ENCODE data around the gene DOK4.
A peak's percentile ranks its signal among the peaks of the same experiment; 100 is the strongest.

Gene DOK4

DNA sequence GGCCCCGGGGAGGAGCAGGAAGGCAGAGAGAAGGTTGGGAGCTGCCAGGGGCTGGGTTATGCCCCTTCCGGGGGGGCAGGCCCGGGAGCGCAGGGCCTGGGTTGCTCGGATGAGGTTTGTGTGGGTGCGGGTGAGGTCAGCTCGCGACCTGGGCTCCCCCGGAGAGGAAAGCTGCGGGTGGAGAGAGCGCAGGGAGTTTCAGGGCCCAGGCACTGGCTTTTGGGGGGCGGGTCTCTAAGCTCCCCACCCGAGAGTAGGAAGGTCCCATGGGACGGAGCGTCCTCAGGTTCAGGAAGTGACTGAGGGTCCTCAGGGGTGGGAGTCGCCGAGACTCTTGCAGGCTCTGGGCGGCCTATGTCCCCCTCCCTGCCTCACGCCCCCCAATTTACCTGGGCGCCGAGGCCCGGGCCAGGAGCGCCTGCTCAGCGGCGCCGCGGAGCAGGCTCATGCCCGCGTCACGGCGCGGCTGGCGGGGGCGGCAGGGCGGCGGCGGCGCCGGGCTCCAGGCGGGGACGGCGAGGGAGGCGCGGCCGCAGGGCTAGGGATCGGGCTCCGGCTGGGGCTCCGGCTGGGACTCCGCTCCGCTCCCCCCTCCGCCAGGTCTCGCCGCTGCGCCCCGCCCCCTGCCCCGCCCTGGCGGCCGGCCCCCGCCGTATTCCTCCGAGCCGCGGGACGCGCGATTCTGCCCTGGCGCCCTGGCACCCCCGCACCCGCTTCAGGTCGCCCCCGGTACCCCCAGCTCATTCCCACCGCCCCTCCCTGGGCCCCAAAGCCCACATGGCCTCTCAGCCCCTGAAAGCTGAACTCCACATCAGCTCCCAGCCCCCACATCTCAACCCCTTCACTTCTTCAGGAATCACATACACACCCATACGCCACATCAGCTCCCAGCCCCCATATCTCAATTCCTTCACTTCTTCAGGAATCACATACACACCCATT is at the start of gene DOK4:
Gene DOK4, minus strand, starts transcription at position 578 of the 942 bp plus-strand sequence. CDS start 6,986 bp downstream, outside the sequence.
- DNase-seq: peak; percentile 71

GRCh38 chr16:57535680-57536305 is 49.5 kb upstream of the DOK4 start:
- DNase-seq: peak; percentile 74

DNA sequence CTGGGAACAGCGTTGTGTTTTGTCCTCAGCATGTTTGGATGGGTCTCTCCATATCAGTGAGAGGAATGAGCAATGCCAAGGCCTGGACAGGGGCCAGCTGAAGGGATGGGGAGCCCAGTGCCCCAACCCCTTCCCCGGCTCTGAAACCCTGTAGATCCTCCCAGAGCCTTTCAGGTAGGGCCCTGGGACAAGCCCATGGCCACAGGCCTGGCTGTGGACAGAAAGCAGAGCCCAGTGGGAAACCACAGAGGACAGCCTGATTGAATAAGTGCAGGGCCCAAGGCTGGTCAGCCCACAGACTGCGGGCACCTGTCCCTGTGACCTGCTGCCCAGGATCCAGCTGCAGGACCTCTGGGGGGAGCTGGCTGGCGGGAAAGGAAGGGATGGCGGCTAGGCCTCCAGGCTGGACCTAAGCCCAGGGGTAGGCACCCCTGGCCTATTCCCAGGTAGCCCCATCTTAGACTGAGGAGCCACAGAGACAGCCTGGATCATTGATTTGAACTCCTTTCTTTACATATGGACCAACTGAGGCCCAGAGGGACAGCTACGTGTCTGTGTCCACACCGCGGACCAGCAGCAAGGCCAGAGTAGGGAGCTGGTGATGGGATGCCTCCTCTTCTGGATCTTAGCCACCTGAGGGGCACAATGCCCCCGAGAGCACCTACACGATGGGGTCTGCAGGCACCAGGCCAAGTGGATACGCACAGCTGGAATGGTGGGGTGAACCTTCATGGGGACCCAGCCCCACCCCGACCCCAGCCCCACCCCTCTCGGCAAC is 48.8 kb upstream of the DOK4 start:
- DNase-seq: no peak

- DNase-seq: no peak
Measured at GRCh38 chr16:57534337-57534880, 48.1 kb upstream of the DOK4 start.

GRCh38 chr16:57533431-57534336 is 47.4 kb upstream of the DOK4 start:
- DNase-seq: peak; percentile 33

GRCh38 chr16:57532266-57532625 is 46.0 kb upstream of the DOK4 start:
- DNase-seq: no peak

- no peak for DNase-seq
Measured at GRCh38 chr16:57531635-57532265, 45.5 kb upstream of the DOK4 start.

DNA sequence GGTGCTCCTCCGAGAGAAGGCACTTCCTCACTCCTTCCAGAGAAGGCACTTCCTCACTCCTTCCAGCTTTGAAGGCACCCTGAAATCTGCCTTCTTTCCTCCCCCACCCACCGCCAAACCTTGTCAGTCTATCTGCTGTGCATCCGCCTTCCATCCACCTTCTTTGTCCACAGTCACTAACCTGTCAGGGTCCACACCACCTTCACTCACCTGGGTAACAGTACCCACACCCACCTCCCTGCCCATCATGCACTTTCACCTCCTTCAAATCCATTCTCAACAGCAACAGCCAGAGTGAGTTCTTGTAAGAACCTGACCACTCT is 44.9 kb upstream of the DOK4 start:
- no peak for DNase-seq

GRCh38 chr16:57530522-57531252 is 44.4 kb upstream of the DOK4 start:
- DNase-seq: no peak

DNA sequence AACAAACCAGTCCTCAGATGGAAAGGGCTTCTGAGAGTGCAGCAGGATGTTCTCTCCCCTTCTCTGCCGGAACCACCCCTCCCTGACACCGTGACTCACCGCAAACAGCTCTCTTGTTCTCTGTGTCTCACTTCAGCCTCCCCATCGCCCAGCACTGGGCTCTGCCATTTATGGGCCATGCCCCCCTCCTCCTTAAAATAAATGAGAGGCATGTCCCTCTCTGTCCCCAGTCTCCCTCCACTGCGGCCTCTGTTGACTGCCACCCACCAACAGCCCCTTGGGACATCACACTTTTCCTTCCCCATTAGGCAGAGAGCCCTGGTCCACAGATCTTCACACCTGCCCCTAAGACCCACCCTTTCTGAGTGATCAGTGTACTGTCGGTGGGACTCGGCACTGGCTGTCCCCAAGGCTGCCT is 43.8 kb upstream of the DOK4 start:
- no peak for DNase-seq

DNA sequence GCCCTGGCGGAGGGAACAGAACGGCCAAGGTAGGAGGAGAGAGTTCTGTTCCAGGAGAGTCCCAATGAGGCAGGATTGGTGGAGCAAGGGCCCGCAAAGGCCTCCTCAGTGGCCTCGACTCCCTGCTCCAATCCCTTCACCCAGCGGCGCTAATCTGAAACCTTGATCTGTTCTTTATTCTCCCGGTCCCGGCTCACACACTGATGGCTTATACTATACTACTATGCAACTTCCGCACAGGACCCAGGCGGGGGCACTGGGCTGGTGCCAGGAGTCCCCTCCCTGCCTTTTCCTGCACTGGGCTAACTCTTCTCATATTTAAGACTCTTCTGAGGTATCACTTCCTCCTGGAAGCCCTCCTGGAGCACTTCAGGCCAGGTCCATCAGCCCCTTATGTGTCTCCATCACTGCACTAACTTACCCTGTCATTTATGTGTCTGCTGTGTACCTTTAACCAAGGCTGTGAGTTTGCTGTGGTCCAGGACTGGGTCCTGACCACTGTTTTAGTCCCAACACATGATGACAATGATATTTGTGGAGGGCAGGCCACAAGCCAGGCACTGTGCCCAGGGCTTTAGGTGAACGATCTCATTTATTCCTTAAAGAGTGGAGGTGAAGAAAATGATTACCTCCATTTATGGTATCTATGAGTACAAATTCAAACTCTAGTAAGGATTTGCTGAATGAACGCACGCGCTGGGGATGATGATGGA is 43.3 kb upstream of the DOK4 start:
- DNase-seq: no peak

- DNase-seq: no peak
Measured at GRCh38 chr16:57528499-57529390, 42.5 kb upstream of the DOK4 start.

DNA sequence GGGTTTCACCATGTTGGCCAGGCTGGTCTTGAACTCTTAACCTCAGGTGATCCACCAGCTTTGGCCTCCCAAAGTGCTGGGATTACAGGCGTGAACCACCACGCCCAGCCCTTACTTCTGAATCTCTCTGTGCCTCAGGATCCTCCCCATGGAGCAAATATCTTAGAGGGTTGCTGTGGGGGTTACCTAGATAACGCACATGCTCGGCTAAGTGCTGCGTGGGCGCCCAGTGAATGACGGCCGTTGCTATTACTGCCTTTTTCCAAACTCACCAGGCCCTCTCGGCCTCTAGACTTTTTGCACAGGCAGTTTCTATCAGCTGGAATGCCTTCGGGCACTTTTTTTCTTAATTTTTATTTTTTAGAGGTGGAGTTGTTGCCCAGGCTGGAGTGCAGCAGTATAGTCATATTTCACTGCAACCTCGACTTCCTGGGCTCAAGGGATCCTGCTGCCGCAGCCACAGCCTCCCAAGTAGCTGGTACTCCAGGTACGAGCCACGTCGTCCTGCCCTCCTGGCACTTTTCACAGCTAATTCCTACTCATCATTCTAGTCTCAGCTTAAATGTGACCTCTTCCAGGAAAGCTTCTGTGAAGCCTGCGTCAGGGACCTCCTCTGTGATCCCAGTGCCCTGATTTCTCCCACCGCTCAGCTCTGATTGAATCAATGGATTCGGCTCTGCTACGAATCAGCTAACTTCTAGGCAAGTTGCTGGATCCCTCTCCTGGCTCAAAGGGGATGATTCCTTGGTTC is 41.5 kb upstream of the DOK4 start:
- no peak for DNase-seq

DNA sequence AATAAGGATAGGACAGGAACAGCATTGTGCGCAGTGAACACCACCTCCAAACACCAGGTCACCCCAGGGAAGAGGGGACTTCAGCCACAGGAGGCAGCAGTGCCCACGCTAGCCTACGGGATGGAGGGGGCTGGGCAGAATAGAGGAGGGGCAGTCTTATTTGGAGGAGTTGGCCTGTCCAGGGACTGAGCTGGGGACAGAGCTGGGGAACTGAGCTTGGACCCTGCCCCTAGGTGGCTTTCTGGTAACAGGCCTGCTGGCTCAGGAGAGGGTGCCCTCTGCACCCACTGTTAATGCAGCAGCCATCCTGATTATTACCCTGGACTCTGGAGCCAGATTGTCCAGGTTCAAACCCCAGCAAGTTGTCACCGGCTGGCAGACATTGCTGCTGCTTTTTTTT is 40.7 kb upstream of the DOK4 start:
- DNase-seq: no peak

DNA sequence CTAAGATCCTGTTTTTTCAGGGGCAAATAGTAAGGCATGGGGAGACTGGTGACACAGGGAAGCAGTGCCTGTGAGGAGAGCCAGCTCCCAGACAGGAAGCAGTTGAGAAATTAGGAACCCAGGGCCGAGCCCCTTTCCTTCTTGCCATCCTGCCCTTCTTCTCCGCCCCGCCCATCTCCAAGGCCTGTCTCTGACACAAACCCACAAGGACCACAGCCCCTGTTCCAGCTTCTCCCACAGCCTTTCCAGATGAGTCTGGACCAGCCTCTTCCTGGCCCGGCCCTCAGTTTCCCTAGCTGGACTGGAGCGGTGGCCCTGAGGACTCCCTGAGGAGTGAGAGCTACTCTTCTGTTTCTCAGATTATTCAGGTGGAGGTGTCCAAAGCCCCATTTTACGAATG is 40.2 kb upstream of the DOK4 start:
- DNase-seq: no peak

DNA sequence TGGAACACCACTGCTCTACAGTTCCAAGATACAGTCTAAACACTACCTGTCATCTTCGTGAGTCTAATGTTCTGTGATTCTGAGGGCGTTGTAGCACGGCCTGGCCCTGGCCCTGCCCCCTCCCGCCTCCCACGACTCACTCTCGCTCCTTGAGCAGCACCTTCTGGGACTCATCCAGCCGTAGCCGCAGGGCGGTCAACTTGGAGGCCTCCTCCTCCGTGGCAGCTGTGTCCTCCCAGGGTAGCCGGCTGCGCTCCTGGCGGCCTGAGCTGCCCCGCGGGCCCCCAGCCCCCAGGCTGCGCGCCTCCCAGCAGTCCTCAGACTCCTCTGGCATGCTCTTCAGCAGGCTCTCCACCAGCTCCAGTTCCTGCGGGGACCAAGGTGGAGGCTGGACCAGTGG is 39.5 kb upstream of the DOK4 start:
- no peak for DNase-seq

DNA sequence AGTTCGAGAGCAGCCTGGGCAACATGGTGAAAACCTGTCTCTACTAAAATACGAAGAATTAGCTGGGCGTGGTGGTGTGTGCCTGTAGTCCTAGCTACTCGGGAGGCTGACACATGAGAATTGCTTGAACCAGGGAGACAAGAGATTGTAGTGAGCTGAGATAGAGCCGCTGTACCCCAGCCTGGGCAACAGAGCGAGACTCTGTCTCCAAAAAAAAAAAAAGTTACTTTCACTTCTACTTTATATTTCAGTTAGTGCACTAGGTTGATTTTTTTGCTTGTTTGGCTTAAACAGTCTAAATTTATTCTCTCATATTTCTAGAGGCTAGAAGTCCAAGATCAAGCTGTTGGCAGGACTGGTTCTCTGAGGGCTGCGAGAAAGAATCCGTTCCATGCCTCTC is 36.7 kb upstream of the DOK4 start:
- no peak for DNase-seq

- DNase-seq: no peak
Measured at GRCh38 chr16:57519796-57520360, 33.6 kb upstream of the DOK4 start.
